Fibroblast of skin of abdomen (primary cell): ENCODE results near the gene GZMH. TPM values are rescaled to one million over a fixed set of nuclear protein-coding genes. Genes with fewer than 3 reads are reported as not detected.
"Not testable (repeated sequence)": the region's sequence is repeated elsewhere in the genome, so short reads cannot be mapped to it uniquely, and the experiment has no call there.

Source experiments
- DNase-seq: peaks from one replicate; pipeline ENCODE4 v3.0.0-alpha.2; 2013
- polyA plus RNA-seq, 2 experiments: library from polyadenylated mRNA; unstranded; fragments of 120-200 nt; gene quantifications; one replicate each; pipeline ENCODE4 v1.2.1, GENCODE V29; 2013; ENCODE audit not compliant: insufficient read length in 2 of 2

Gene GZMH, protein sequence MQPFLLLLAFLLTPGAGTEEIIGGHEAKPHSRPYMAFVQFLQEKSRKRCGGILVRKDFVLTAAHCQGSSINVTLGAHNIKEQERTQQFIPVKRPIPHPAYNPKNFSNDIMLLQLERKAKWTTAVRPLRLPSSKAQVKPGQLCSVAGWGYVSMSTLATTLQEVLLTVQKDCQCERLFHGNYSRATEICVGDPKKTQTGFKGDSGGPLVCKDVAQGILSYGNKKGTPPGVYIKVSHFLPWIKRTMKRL
- not detected for polyA plus RNA-seq (2013, experiment 1 of 2; ENCODE audit: insufficient read length)
- polyA plus RNA-seq (2013, experiment 2 of 2; ENCODE audit: insufficient read length): not detected

DNA sequence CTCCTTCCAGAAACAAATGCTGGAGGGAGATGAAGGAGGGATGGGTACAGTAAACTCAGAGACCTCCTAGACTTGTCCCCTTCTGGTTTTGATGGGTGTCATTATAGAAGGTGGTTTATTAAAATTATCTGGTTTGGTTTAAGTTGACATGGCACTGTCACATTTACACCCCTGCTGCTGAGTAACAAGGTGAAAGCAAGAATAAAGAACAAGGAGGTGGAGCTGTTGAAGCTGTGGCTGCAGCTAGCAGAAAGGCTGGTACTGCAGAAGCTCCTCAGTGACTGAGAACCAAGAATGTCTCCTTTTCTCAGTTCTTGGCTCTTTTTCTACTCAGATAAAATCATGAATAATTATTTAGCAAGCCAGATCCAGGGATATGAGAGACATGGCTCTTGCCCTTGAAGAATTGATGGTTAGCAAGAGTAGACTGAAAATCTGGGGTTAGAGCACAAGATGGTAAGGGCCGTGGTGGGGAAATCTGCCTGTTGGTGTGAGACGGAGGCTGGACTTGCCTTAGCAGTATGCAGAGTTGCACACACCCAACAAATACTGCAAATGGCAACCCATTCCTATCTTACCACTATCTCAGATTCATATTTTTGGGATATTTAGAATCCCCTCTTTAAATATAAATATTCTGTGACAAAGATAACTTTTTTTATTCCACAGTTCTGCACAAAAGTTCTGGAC is at the start of gene GZMH:
Gene GZMH (minus strand): TSS at position 31 of the 690 bp plus-strand sequence. CDS start 72 bp downstream, outside the sequence.
- no peak for DNase-seq

DNA sequence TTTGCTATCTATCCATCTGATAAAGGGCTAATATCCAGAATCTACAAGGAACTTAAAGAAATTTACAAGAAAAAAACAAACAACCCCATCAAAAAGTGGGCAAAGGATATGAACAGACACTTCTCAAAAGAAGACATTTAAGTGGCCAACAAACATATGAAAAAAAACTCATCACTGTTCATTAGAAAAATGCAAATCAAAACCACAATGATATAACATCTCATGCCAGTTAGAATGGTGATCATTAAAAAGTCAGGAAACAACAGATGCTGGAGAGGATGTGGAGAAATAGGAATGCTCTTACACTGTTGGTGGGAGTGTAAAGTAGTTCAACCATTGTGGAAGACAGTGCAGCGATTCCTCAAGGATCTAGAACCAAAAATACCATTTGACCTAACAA is 38.9 kb upstream of the GZMH start:
- not testable (repeated sequence) for DNase-seq

DNA sequence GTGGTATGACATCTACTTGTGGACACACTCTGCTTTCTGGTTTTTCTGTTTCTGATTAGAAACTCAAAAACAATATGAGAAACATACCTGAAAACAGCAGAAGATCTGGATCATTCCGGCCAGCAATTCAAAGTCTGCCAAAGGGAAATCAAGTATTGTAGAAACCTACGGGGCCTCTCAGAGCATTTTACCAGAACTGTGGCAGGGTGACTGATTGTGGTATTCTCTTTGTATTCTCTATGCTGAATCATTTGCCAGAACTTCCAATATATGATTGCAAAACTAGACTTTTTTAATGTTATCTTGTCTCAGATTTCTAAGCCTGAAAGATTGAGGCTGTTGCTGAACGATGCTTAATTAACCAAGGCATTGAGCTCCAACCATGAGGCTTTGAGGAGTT is 30.4 kb upstream of the GZMH start:
- DNase-seq: no peak

DNA sequence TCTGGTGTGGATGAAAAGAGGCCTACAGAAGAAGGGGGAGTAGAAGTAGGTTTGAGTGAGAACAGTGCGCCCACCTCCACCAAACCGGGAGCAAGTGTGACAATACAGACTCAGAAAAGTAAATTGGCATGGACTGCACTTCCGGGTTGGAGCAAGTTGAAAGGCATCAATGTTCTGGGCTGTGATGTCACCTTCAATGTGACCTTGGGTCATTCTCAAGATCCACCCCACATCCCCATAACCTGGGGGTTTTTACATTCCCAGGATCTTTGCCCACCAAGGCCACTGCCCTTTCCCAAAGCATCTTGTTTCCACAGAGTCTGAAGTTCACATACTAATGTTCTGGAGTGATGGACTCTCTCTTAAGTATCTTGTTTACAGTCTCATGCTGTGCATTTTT is 29.8 kb upstream of the GZMH start:
- no peak for DNase-seq

DNA sequence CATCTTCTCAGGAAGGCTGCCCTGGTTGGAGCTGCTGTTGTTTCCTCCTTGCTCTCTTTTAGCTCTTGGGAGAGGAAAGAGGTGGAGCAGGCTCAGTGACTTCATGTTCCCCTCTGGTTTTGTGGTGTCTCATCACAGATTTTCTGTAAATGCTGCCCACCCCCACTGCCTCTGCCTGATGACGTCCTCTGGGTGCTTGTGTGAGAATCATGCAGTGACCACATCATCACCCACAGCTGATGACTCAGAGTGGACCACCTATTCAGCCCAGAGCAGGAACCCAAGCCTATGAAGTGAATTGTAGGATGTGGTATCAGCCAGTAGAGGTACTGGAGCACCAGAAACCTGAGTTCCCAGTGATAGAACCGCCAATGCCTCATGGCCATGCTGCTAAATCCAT is 24.7 kb upstream of the GZMH start, which contains the start of gene GZMB:
Gene GZMB (minus strand): TSS at position 33 of the 400 bp plus-strand sequence. CDS start 30 bp downstream, at position 3.
- no peak for DNase-seq

DNA sequence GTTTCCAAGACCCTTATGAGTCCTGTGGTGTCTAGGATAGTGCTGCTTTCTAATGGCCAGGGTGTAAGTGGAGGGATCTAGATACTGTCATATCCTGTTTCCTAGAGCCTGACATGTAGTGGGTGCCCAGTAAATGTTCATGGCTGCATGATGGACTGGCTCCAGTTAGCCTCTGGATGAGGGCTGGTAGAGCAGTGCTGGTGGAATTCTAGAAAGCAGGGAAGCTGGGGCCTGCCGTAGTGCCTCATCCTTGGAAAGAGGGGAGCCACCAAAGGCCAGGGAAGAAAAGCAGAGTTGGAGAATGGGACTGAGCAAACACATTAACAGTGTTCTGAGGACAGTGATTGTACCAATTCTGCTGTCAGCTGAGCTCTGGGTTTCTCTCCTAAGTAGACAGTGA is 23.9 kb upstream of the GZMH start:
- DNase-seq: no peak

DNA sequence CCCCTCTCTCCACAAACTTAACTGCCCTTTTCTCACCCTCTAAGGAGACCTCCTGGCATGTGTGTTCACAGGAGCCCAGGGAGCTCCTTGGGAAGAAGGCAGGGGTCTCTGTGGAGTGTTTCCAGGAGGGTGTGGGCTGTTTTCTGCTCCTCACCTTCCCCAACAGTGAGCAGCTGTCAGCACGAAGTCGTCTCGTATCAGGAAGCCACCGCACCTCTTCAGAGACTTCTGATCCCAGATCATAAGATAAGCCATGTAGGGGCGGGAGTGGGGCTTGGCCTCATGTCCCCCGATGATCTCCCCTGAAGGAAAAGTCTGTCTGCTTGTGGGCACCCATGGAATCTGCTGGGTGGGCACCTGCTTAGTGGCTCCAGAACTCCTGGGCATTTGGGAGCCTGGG is 23.3 kb upstream of the GZMH start:
- DNase-seq: no peak

DNA sequence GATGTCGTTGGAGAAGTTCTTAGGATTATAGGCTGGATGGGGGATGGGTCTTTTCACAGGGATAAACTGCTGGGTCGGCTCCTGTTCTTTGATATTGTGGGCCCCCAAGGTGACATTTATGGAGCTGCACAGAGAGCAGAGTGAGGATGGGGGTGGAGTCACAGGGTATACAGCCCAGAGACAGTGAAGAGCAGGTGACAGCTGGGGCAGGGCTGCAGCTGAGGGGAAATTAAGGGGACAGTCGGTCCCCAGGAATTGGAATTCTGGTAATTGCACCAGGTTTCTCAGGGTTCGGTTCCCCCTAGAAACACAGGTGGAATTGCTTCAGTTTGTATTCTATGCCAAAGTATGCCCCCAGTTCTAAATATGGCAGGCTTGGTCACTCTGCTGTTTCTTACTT is 22.9 kb upstream of the GZMH start:
- no peak for DNase-seq

DNA sequence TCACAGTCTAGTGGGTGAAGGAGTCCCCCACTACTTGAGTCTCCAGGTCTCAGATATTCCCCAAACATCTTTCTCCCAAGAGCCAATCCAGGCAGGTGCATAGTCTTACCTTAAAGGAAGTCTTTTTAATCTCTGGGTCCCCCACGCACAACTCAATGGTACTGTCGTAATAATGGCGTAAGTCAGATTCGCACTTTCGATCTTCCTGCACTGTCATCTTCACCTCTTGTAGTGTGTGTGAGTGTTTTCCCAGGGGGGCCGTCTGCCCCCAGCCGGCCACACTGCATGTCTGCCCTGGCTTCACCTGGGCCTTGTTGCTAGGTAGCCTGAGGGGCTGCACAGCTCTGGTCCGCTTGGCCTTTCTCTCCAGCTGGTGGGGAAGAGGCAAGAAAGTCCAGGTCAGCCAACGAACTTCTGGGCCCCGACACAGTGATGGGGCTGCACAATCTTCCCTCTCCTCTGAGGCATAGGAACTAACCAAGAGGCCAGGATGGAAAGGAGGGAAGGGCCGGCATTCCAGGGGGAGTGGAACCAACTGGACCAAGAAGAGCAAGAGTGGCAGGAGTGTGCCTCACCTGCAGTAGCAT is 22.4 kb upstream of the GZMH start:
- no peak for DNase-seq

DNA sequence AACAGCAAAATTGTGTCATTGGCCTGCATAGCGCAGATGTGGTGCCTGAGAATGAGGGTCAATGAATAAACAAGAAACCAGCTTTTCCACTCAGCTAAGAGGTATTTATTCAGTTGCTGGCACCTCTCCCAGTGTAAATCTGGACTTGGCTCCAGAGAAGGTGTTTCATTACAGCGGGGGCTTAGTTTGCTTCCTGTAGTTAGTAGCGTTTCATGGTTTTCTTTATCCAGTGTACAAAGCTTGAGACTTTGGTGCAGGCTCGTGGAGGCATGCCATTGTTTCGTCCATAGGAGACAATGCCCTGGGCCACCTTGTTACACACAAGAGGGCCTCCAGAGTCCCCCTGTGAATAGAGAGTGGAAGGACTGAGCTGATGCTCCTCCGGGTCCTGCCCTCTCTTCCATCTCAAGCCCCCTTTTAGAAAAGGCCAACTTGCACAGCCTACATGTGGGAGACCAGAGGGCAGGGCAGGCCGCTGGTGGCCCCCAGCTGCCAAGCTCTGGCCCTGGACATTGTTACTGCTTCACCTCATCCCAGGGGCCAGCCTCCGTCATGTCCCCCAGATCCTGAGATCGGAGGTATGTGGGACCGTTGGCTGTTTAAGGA is 21.5 kb upstream of the GZMH start:
- DNase-seq: no peak

DNA sequence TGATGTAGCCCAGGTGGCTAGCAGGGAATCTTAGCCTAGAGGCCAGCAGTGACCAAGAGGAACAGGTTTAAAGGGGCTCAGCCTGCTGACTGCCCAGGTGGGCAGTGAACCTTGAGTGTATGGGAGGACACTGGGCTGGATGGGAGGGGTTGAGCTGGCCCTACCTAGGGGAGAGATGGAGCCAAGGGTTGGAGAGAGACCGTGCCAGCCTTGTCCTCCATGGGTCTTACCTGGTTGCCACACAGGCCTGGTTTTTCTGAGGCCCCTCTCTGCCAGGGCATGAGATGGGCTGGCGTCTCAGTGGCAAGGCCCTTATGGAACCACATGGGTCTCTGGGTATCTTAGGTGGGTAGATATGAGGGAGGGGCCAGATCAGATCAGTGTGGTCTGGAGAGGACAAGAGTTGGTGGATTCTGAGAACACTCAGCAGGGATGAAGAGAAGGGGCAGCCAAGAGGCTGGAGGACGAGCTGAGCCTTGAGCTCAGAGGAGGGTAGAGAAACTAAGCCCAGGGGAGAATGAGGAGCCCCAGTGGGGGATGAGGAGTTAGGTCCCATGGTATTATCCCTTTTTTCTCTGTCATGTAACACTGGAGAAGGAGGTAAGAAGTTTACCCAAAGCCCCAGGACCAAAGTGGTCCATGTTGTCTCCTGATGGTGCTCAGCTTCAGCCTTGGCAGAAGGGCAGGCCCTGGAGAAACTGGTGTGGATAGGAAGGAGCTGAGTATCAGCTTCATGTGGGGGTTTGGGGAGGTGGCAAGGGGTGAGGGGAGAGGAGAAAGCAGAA is 20.8 kb upstream of the GZMH start:
- DNase-seq: no peak

DNA sequence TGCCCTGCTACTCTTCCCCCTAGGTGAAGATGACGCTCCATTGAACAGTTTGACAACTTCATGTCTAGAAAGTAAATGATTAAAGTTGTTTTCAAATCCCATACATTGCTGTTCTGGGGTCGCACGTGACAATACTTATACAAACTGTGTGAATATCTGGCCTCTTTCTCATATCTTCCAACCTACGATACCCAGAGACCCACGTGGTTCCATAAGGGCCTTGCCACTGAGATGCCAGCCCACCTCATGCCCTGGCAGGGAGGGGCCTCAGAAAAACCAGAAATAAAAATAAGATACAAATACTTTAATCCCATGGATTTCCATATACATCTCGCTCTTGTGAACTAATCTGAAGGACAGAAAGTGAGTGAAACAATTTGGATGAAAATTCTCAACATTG is 20.0 kb upstream of the GZMH start:
- no peak for DNase-seq

DNA sequence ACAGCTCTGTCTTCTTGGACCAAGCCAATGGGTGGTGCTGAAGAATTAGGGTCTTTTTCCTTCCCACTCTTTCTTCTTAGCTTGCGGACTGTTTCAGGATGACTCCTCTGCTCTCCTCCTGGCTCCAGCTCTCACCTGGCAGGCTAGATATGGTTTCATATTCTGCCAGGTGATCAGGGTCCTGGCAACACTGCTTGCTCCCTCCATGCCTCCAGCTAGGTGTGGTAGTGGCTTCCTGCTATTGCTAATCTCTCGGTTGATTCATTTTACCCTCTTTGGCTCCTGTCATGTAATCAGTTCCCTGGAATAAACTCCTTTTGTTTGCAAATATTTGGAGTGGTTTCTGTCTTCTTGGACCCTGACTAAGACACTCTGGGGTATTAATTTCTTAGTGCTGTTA is 4.3 kb upstream of the GZMH start:
- DNase-seq: no peak

DNA sequence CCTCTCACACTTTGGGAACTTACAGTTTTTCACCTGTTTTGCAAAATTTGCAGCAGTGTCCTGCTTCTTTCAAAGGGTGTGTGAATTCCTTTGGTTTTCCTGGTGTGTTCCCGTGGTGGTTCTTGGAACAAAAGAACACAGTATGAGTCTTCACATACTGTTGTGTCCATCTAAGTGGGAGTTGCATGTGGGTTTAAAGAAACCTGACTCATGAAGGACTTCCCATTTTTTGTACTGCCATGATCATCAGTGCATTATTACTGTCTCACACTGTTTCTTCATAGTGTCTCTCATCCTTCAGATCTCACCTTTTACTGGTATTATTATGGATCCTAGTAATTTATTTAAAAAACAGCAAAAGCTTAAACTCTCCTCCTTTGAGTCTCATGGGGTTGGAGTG is 3.8 kb upstream of the GZMH start:
- no peak for DNase-seq

DNA sequence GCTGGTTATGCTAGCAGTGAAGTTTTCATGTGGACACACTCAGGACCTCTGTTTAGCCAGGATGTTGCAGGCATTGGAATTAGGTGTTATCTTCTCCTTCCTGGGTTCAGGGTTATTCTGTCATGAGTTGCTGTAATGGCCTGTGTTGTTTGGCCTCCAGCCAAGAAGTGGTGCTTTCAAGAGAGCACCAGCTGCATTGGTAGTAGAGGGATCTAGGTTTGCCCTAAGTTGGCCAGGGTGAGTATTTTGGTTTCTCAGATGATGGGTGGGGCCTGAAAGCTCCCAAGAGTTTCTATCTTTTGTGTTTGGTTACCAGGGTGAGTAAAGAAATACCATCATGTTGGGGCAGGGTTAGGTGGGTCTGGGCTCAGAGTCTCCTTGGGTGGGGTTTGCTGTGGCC is 2.7 kb upstream of the GZMH start:
- DNase-seq: no peak

DNA sequence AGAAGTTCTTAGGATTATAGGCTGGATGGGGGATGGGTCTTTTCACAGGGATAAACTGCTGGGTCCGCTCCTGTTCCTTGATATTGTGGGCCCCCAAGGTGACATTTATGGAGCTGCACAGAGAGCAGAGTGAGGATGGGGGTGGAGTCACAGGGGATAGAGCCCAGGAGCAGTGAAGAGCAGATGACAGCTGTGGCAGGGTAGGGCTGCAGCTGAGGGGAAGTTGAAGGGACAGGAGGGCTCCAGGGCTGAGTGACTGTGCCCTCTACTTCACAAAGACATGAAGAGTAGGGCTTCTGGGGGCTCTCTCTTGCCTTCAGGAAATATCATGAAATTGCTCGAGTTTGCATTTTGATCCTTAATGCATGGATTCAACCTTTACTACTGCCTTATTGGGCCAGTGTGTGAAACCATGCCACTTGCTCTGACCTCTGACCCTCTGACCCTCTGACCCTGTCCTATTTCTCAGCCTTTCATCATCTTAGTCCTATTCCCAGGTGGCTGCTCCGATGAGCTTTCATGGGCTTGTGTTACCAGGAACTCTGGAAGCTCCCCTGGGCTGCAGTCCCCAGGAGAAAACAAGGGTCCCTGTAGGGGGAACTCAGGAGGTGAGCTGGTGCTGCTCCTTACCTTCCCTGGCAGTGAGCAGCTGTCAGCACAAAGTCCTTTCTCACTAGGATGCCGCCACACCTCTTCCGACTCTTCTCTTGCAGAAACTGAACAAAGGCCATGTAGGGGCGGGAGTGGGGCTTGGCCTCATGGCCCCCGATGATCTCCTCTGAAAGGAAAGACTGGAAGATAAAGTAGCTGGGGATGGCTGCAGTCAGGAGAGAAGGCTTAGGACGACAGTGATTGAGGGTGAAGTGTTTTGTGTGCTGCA is 1.6 kb downstream of the GZMH start:
- no peak for DNase-seq

DNA sequence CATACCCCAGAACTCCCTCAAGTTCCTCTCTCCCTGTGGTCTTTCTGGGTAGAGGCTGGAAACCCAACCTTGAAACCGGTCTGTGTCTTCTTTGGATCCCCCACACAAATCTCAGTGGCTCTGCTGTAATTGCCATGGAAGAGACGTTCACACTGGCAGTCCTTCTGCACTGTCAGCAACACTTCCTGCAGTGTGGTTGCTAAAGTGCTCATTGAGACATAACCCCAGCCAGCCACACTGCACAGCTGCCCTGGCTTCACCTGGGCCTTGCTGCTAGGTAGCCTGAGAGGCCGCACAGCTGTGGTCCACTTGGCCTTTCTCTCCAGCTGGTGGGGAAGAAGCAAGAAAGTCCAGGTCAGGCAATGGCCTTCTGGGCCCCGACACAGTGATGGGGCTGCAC is 2.4 kb downstream of the GZMH start:
- DNase-seq: no peak

DNA sequence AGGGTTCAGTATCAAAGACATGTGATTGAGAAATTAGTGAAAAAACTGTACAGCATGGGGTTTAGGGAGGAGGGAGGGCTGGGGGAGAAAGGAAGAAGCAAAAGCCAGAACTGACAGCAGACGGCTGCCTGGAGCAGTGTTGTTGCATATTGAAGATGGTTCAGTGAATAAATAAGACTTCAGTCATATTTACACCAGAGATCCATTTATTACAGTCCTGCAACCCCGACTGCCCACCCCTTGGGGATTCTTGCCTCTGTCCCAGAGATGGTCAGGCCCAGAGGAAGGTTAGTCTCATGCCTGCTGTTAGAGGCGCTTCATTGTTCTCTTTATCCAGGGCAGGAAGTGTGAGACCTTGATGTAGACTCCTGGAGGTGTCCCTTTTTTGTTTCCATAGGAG is 3.2 kb downstream of the GZMH start:
- no peak for DNase-seq

DNA sequence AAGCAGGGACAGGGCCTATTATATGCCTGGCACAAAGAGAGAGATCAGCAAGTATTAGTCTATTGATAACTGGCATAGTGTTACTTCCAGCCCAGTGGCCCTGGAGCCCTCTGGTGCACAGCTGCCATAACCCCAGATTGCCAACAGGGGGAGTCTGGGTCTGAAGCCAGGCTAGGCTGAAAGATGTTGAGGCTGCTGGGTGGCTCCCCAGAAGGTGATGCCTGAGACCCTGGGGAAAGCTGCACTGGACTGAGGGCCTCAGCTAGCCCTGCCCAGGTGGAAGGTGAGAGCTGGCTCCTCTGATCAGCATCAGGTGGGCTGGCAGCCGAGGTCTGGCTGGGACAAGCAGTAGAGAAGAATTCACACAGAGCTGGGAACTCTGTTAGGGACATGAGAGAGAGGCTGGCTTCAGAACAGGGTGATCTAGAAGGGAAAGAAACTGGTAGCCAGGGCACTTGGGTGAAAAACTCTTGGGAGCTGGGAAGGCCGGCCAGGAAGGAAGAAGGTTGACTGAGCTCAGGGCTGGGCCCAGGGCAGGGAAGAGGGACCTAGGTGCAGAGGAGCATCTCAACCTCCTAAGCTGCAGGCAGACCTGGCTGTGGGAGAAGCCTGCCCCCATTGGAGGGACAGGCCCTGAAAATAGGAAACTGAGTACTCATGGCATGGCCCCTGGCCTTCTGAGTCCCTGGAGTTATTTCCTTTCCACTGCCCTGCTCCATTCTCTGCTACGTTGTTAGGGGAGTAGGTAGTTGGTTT is 3.9 kb downstream of the GZMH start:
- no peak for DNase-seq

DNA sequence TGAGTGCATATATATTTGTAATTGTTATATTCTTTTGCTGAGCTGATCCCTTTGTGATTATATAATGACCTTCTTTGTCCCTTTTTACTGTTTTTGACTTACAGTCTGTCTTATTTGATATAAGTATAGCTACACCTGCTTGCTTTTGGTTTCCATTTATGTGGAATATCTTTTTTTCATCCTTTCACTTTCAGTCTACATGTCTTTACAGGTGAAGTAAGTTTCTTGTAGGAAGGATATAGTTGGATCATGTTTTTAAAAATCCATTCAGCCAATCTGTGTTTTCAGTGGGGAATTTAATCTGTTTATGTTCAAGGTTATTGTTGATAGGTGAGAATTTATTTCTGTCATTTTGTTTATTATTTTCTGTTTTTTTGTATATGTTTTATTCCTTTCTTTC is 12.1 kb downstream of the GZMH start:
- no peak for DNase-seq
